AG10803 (cell line): ENCODE results near the gene ZBTB16.

Source experiments
- DNase-seq: peaks from one replicate; pipeline ENCODE4 v3.0.0; 2010; ENCODE audit warnings: low read depth
- H3K4me3 ChIP-seq: 2 replicates; pipeline ENCODE4 v1.5.1; 2011; ENCODE audit warnings: mild to moderate bottlenecking, low read length, control low read depth
- TF ChIP-seq, protein P1 (sequence below): conservative IDR thresholded peaks from 2 replicates; pipeline ENCODE4 v1.5.1; 2011; ENCODE audit warnings: mild to moderate bottlenecking, low read length, control low read depth, inconsistent platforms

Gene ZBTB16

DNA sequence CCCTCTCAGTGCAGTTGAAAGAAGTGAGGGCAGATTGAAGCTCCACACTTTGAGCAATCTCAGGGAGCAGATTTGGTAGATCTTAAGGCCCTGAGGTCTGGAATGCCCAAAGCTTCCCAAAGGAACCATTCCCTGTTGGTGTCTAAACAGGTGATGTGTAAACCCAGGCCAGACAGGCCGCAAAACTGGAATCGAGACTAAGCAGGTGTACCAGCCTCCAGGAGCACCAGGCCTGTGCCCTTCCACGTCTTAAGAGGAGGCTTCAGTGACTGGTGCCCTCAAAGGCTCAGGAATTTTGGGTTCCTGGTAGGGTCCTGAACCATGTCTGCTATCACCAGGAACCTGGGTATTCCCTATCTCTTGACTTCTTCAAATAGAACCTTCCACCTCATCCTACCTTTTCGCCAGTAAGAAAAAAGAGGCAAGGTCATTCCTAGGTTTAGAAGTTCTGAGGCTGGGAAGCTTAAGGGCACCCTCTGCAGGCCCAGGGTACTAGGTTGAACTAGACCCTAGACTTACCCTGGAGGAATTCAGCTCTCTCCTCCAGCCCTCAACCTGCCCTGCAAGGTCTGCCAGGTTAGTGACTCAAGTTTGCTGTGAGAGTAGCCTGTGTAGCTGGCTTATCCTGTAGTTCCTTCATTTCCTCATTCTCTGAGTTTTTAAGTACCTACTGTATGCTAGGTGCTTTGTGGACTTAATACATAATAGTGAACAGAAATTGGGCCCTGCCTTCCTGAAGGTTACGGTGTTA, 136.6 kb downstream of the ZBTB16 start:
- TF ChIP-seq, protein P1, sequence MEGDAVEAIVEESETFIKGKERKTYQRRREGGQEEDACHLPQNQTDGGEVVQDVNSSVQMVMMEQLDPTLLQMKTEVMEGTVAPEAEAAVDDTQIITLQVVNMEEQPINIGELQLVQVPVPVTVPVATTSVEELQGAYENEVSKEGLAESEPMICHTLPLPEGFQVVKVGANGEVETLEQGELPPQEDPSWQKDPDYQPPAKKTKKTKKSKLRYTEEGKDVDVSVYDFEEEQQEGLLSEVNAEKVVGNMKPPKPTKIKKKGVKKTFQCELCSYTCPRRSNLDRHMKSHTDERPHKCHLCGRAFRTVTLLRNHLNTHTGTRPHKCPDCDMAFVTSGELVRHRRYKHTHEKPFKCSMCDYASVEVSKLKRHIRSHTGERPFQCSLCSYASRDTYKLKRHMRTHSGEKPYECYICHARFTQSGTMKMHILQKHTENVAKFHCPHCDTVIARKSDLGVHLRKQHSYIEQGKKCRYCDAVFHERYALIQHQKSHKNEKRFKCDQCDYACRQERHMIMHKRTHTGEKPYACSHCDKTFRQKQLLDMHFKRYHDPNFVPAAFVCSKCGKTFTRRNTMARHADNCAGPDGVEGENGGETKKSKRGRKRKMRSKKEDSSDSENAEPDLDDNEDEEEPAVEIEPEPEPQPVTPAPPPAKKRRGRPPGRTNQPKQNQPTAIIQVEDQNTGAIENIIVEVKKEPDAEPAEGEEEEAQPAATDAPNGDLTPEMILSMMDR, result peak; percentile 17
- no peak overlapping the region for H3K4me3 ChIP-seq
- DNase-seq, result no peak

DNA sequence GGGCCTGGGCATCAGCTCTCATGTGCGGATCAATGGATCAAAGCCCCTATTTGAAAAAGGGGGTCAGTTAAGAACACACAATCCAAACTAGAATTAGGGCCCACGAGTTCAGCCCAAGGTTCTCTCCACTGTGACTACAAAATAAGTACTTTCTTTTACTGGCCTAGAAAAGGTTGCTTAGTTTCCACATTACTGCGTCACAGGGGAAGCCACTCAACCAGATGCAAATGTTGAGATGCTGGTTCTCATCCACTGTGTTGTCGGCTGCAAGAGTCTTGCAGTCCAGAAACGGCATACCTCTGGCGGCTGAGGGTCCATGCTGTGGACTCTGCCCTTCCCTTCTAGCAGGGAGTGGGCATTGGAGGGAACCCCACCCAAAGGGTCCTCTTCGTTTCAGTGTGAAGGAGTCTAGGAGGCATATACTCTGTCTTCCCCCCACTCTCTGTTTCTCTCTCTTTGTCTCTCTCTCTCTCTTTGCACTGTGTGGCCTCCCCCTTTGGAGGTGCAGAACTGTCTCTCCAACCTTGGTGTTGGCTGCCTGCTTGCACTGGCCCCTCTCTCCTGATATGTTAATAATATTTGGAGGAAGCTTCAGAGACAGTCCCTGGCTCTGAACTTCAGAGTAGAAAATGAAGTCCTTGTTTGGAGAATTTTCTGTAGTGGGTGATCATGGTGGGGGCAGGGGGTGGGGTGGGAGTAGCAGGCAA, 137.6 kb downstream of the ZBTB16 start:
- TF ChIP-seq, protein P1, result no peak
- no peak overlapping the region for H3K4me3 ChIP-seq
- DNase-seq, result no peak

DNA sequence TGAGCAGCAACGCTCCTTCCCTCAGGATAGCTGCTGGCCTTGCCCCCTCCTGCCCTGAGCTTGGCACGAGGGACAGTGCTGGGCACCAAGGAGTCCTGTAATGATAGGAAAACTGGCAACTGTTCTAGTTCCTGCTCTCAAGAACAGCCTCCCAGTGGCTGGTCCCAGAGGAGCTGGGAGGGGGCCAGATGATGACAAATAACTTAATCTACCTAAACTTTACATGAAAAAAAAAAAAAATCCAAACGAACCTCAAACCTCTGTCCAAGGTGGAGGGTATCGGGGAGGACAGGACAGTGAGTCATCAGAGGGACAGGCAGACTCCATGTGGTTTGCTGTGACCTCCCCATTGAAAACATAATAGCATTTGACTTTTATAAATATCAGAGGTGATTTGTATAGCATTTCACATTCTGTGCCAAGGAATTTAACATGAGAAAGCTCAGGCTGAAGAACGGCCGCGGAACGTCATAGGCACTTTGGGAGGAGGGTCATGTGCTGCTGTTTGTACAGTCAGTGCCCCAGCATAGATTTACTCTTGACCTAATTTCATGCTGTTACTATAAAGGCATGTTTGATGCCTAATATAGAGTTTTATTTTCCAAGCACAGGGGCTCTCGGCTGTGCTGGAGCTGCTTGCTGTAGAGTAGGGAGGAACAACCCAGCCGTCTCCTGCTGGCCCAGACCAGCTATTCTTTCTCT, 138.4 kb downstream of the ZBTB16 start:
- DNase-seq, result peak; percentile 37
- TF ChIP-seq, protein P1, result no peak

DNA sequence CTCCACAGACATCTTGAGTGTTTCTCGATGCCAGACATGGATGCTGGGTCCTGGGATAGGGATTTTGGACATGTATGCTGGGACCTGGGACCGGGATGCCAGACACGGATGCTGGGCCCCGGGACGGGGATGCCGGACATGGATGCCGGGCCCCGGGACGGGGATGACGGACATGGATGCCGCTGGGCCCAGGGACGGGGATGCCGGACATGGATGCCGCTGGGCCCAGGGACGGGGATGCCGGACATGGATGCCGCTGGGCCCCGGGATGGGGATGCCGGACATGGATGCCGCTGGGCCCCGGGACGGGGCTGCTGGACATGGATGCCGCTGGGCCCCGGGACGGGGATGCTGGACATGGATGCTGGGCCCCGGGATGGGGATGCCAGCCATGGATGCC, 139.5 kb downstream of the ZBTB16 start:
- TF ChIP-seq, protein P1, result no peak
- no peak overlapping the region for H3K4me3 ChIP-seq
- DNase-seq, result no peak

More for the DNA sequence above, 138.4 kb downstream of the ZBTB16 start:
- no peak overlapping the region for H3K4me3 ChIP-seq

DNA sequence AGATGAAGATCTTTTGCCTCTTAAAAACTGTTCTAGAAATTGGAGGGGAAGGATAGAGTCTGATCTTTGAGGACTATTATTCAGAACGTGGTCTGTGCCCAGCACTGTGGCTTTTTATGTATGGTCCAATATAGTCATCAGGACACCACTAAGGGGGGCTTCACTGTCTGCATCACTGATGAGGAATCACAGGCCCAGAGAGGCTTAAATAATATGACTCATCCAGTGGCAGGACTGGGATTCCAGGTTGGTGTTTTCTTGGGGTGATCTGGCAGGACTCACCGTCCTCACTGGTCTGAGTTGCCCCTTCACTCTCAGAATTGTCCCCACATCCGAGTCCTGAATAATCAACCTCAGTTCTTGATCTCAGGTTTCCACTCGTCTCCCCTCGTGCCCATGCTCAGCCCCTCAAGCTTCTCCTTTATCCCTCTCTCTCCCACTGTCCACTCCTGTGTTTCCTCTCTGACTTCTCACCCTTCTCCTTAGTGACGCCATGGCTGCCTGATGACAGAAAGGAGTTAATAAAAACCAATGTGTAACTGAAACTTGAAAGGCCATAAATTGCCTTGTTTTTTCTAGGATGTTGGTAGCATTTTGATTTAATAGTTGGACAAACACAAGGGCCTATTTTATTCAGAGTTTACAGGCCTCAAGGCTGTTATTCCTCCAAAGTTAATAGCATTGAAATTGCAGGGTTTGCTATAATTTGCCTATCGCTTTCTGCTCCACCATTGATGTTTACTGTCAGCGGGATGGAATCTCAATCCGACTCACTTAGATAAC, 141.0 kb downstream of the ZBTB16 start:
- no peak overlapping the region for H3K4me3 ChIP-seq
- TF ChIP-seq, protein P1, result no peak
- no peak for DNase-seq

DNA sequence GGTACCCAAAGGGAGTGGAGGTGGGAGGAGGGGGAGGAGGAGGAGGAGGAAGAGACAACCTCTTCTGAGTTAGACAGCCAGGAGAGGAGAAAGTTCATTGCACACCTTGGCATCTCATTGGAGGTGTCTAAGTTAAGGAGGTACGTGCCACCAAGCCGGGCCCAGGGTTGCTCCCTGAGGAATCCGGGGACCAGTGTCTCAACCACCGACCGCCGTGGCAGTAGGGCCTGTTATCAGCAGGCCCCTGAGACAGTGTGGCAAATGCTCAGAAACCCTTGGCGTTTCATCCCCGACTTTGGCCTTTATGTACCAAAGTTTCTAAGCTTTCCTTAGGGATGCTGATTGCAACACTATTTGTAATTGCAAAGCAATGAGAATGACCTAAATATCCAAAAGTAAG, 141.7 kb downstream of the ZBTB16 start:
- no peak overlapping the region for H3K4me3 ChIP-seq
- TF ChIP-seq, protein P1, result no peak
- no peak for DNase-seq
